ENCODE data around the gene HNF1A.

DNA sequence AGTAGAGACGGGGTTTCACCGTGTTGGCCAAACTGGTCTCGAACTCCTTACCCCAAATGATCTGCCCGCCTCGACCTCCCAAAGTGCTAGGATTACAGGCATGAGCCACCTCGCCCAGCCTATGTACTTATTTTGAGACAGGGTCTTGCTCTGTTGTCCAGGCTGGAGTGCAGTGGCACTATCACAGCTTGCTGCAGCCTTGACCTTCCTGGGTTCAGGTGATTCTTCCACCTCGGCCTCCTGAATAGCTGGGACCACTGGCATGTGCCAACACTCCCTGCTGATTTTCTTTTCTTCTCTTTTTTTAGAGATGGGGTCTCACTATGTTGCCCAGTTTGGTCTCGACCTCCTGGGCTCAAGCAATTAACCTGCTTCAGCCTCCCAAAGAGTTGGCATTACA lies 14.0 kb upstream of the HNF1A start:
- TF ChIP-seq ZFX (IDR thresholded peaks at IDR 0.05) (no peak), EGR1 (IDR thresholded peaks at IDR 0.05; ENCODE audit: low read depth) (no peak), POLR2A (IDR thresholded peaks at IDR 0.05; ENCODE audit: borderline replicate concordance, extremely low read depth, insufficient read depth, insufficient read length) (no peak), RAD21 (IDR thresholded peaks at IDR 0.05; ENCODE audit: low read depth) (no peak), SP1 (IDR thresholded peaks at IDR 0.05; ENCODE audit: low read depth) (no peak), ELF1 (IDR thresholded peaks at IDR 0.05; ENCODE audit: borderline replicate concordance, low read depth) (no peak), EZH2 (IDR thresholded peaks at IDR 0.05) (no peak), SRF (IDR thresholded peaks at IDR 0.05; ENCODE audit: low read depth) (no peak), CBX3 (IDR thresholded peaks at IDR 0.05; ENCODE audit: low read depth) (no peak), JUND (IDR thresholded peaks at IDR 0.05) (no peak), POLR2AphosphoS5 (IDR thresholded peaks at IDR 0.05; ENCODE audit: low read depth, low read length) (no peak)
- TF ChIP-seq, protein P1, sequence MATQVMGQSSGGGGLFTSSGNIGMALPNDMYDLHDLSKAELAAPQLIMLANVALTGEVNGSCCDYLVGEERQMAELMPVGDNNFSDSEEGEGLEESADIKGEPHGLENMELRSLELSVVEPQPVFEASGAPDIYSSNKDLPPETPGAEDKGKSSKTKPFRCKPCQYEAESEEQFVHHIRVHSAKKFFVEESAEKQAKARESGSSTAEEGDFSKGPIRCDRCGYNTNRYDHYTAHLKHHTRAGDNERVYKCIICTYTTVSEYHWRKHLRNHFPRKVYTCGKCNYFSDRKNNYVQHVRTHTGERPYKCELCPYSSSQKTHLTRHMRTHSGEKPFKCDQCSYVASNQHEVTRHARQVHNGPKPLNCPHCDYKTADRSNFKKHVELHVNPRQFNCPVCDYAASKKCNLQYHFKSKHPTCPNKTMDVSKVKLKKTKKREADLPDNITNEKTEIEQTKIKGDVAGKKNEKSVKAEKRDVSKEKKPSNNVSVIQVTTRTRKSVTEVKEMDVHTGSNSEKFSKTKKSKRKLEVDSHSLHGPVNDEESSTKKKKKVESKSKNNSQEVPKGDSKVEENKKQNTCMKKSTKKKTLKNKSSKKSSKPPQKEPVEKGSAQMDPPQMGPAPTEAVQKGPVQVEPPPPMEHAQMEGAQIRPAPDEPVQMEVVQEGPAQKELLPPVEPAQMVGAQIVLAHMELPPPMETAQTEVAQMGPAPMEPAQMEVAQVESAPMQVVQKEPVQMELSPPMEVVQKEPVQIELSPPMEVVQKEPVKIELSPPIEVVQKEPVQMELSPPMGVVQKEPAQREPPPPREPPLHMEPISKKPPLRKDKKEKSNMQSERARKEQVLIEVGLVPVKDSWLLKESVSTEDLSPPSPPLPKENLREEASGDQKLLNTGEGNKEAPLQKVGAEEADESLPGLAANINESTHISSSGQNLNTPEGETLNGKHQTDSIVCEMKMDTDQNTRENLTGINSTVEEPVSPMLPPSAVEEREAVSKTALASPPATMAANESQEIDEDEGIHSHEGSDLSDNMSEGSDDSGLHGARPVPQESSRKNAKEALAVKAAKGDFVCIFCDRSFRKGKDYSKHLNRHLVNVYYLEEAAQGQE (IDR thresholded peaks at IDR 0.05; ENCODE audit: low read depth): no peak
- TF ChIP-seq, protein P2, sequence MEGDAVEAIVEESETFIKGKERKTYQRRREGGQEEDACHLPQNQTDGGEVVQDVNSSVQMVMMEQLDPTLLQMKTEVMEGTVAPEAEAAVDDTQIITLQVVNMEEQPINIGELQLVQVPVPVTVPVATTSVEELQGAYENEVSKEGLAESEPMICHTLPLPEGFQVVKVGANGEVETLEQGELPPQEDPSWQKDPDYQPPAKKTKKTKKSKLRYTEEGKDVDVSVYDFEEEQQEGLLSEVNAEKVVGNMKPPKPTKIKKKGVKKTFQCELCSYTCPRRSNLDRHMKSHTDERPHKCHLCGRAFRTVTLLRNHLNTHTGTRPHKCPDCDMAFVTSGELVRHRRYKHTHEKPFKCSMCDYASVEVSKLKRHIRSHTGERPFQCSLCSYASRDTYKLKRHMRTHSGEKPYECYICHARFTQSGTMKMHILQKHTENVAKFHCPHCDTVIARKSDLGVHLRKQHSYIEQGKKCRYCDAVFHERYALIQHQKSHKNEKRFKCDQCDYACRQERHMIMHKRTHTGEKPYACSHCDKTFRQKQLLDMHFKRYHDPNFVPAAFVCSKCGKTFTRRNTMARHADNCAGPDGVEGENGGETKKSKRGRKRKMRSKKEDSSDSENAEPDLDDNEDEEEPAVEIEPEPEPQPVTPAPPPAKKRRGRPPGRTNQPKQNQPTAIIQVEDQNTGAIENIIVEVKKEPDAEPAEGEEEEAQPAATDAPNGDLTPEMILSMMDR (IDR thresholded peaks at IDR 0.05 in 2 of 3, conservative IDR thresholded peaks at IDR 0.05 in 1 of 3; ENCODE audit: borderline replicate concordance in 1 of 3, insufficient read depth in 1 of 3, low read depth in 2 of 3, low read length in 2 of 3): no peak
- TF ChIP-seq, protein P3, sequence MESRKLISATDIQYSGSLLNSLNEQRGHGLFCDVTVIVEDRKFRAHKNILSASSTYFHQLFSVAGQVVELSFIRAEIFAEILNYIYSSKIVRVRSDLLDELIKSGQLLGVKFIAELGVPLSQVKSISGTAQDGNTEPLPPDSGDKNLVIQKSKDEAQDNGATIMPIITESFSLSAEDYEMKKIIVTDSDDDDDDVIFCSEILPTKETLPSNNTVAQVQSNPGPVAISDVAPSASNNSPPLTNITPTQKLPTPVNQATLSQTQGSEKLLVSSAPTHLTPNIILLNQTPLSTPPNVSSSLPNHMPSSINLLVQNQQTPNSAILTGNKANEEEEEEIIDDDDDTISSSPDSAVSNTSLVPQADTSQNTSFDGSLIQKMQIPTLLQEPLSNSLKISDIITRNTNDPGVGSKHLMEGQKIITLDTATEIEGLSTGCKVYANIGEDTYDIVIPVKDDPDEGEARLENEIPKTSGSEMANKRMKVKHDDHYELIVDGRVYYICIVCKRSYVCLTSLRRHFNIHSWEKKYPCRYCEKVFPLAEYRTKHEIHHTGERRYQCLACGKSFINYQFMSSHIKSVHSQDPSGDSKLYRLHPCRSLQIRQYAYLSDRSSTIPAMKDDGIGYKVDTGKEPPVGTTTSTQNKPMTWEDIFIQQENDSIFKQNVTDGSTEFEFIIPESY (IDR thresholded peaks at IDR 0.05; ENCODE audit: extremely low read depth, insufficient replicate concordance, low read length): no peak
